Body of pancreas (tissue), 4 donors: ENCODE data around the gene RPRD1B. TPM values are rescaled to one million over a fixed set of nuclear protein-coding genes. Genes with fewer than 3 reads are reported as not detected.

ENCODE experiments used
- ATAC-seq: fragments of 150-250 bp; one replicate; pipeline ENCODE4 v1.9.1; 2016
- DNase-seq, 4 donors: peaks; one replicate each; pipeline ENCODE4 v3.0.0-alpha.2; 2019
- H3K27ac ChIP-seq, 4 donors: fragments of 200-600 bp; sonication (generic); 1 replicate in 3 of 4; 2 replicates in 1 of 4; pipeline versions ENCODE4 v1.5.1 to v1.6.1; 2016 to 2019; ENCODE audit warnings: mild to moderate bottlenecking in 1 of 4, mixed read lengths in 1 of 4, moderate library complexity in 1 of 4
- H3K27me3 ChIP-seq, 2 donors: fragments of 200-600 bp; sonication (generic); one replicate each; pipeline ENCODE4 v1.6.0; 2016; ENCODE audit warnings: mild to moderate bottlenecking in 1 of 2
- H3K36me3 ChIP-seq, 2 donors: fragments of 200-600 bp; sonication (generic); replicated peaks in 1 of 2; 2 replicates each; pipeline ENCODE4 v1.5.1; 2016; ENCODE audit warnings: low read depth in 2 of 2; ENCODE audit not compliant: insufficient read depth in 1 of 2
- H3K4me1 ChIP-seq: fragments of 200-600 bp; sonication (generic); one replicate; pipeline ENCODE4 v1.6.0; 2016
- H3K4me3 ChIP-seq, 2 donors: fragments of 200-600 bp; sonication (generic); 1 replicate in 1 of 2; 2 replicates in 1 of 2; pipeline ENCODE4 v1.5.1; 2016 to 2019
- H3K9me3 ChIP-seq, 3 donors: fragments of 200-600 bp; sonication (generic); 1 replicate in 2 of 3; 2 replicates in 1 of 3; pipeline ENCODE4 v1.5.1; 2016
- POLR2A ChIP-seq, 3 donors: fragments of 450-650 bp; IDR thresholded peaks; one replicate each; pipeline ENCODE4 v1.6.1; 2016; ENCODE audit warnings: antibody characterized with exemption in 3 of 3, mild to moderate bottlenecking in 2 of 3
- WGBS, 2 donors: methylation state at CpG; one replicate each; pipeline ENCODE4 v1.1.5; 2017; 5-methylcytosine and 5-hydroxymethylcytosine counted together
- intact Hi-C: fragments of 100-400 bp; cut with DNase I; formaldehyde crosslinking; loops from one replicate; pipeline ENCODE4 v1.15.1; 2023
- total RNA-seq, 2 donors: library from RNA; depleted of rRNA; stranded (reverse); fragments of >200 nt; gene quantifications; one replicate each; pipeline ENCODE4 v1.1.0, GENCODE V29; 2016
- TF ChIP-seq, protein P1 (sequence below), 7 experiments: fragments of 450-650 bp in 4 of 7; fragments of 200-600 bp in 3 of 7; sonication (generic) in 3 of 7; IDR thresholded peaks; one replicate each; pipeline ENCODE4 v1.5.1; 2016 to 2019; ENCODE audit warnings: antibody characterized with exemption in 7 of 7

Gene RPRD1B
- total RNA-seq, 2 donors from 2014 or later, result 8.8 to 12.5 TPM

DNA sequence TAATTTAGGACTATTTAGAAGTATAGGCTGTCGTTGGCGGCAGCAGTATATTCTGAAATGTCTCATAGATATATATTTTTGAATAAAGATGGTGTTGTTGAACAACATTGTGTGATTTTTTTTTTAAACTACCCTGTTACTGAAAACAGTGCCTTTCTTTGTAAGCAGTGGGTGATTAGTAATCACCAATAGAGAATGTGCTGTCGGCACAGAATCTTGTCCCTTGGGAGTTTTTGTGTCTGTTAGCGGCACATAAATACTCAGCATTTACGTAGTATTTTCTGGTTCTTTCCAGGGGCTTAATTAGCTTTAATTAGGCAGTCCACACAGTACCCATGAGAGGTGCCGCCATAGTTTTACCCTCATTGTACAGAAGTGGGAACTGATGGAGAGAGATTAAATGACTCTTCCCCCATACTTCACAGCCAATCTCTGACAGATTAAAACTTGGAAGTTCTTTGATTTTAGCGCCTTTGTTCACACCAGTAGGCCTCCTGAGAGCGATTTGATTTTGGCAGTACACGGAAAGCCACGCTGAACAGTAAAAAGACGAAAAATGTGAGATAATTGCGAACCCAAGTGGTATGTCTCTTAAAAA lies 58.8 kb downstream of the RPRD1B start:
- WGBS, 2 donors, result 94 to 96% methylated on average over 12 of the region's 12 CpGs
- ATAC-seq (no peak), DNase-seq (no peak)
- Histone ChIP-seq H3K36me3 (peaks cover 0 to 8% of the 10 kb centered on the region in 2 donors), H3K27me3 (no peaks in the 10 kb centered on the region), H3K4me1 (no peaks in the 10 kb centered on the region), H3K9me3 (no peaks in the 10 kb centered on the region), H3K4me3 (no peak overlapping the region), H3K27ac (no peak overlapping the region)
- intact Hi-C loops, result no loop called here
- TF ChIP-seq, protein P1, sequence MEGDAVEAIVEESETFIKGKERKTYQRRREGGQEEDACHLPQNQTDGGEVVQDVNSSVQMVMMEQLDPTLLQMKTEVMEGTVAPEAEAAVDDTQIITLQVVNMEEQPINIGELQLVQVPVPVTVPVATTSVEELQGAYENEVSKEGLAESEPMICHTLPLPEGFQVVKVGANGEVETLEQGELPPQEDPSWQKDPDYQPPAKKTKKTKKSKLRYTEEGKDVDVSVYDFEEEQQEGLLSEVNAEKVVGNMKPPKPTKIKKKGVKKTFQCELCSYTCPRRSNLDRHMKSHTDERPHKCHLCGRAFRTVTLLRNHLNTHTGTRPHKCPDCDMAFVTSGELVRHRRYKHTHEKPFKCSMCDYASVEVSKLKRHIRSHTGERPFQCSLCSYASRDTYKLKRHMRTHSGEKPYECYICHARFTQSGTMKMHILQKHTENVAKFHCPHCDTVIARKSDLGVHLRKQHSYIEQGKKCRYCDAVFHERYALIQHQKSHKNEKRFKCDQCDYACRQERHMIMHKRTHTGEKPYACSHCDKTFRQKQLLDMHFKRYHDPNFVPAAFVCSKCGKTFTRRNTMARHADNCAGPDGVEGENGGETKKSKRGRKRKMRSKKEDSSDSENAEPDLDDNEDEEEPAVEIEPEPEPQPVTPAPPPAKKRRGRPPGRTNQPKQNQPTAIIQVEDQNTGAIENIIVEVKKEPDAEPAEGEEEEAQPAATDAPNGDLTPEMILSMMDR (IDR thresholded peaks at IDR 0.05), result no peak
- no peak for TF ChIP-seq POLR2A (IDR thresholded peaks at IDR 0.05)

DNA sequence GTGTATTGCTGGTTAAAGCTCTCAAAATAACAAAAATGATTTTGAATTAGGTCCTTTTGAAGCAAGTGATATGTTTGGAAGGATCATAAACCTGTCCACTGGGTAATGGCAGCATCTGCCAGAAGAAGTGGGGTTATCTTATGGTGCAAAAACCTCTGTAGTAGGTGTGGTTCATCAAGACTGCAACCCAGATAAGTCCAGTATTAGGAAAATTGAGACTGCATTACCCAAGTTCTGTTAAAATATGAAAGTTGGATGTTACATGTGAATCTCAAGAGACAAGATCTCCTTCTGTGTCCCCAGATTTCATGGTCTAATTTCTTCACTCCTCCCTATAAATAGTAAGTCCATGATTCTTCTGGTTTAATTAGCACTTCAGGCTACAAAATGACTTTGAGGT lies 59.4 kb downstream of the RPRD1B start:
- peaks cover 0 to 7% of the 10 kb centered on the region in 2 donors for H3K36me3 ChIP-seq
- ATAC-seq (no peak), DNase-seq (no peak)
- intact Hi-C loops, result no loop called here
- no peaks in the 10 kb centered on the region for H3K27me3 ChIP-seq
- H3K4me1 ChIP-seq, result no peaks in the 10 kb centered on the region
- TF ChIP-seq, protein P1 (IDR thresholded peaks at IDR 0.05), result no peak
- TF ChIP-seq POLR2A (IDR thresholded peaks at IDR 0.05), result no peak
- no peak overlapping the region for H3K27ac ChIP-seq
- no peaks in the 10 kb centered on the region for H3K9me3 ChIP-seq
- no peak overlapping the region for H3K4me3 ChIP-seq

DNA sequence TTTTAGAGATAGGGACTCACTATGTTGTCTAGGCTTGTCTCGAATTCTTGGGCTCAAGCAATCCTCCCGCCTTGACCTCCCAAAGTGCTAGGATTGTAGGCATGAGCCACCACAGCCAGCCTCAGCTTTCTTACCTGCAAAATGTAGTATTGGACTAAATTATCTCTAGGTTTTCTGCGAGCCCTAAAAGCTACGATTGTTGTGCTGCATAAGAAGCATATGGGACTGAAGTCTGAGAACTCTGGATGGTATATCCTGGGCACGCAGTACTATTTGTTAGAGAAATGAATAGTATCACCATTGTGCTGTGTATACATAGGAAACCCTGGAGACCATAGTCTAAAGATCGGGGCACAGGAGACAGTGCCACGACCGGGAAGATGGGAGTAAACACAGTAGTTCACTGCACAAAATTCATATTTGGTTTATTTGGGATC lies 60.1 kb downstream of the RPRD1B start:
- peaks cover 0 to 7% of the 10 kb centered on the region in 2 donors for H3K36me3 ChIP-seq
- H3K27ac ChIP-seq, result peak overlapping the region in 1 of 4 donors; percentile 59
- TF ChIP-seq POLR2A (IDR thresholded peaks at IDR 0.05), result no peak
- TF ChIP-seq, protein P1 (IDR thresholded peaks at IDR 0.05), result no peak
- H3K27me3 ChIP-seq, result no peaks in the 10 kb centered on the region
- H3K4me3 ChIP-seq, result no peak overlapping the region
- 92 to 95% methylated on average over 8 of the region's 8 CpGs for WGBS, 2 donors
- intact Hi-C loops, result no loop called here
- no peaks in the 10 kb centered on the region for H3K9me3 ChIP-seq
- ATAC-seq (no peak), DNase-seq (no peak)
- no peaks in the 10 kb centered on the region for H3K4me1 ChIP-seq

DNA sequence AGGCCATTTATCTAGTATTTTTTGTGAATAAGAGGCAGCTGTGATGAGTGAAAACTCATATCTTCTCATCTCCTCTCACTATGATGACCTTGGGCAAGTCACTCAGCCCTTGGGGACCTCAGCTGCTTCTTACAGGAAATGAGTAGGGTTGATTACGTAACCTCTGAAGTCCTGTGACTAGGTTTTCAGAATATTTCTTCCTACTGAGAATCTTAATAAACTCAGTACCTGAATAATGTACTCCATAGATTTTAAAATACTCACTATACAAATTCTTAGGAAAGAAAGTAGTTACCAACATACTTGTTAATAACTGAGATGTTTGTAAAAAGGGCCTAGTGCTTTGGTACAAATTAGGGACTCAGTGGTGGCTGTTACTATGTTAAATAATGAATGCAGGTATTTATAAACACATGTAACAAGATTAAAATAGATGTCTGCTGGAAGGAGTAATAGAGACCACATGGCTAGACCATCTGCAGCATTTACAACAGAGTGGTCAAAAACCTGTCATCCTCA lies 60.9 kb downstream of the RPRD1B start:
- TF ChIP-seq, protein P1 (IDR thresholded peaks at IDR 0.05), result no peak
- no peak for TF ChIP-seq POLR2A (IDR thresholded peaks at IDR 0.05)
- Histone ChIP-seq H3K27ac (peak overlapping the region in 1 of 4 donors; percentile 59), H3K4me1 (no peaks in the 10 kb centered on the region), H3K9me3 (no peaks in the 10 kb centered on the region), H3K27me3 (no peaks in the 10 kb centered on the region), H3K36me3 (peaks cover 0 to 7% of the 10 kb centered on the region in 2 donors), H3K4me3 (no peak overlapping the region)
- ATAC-seq, result no peak
- WGBS, 2 donors, result 53 to 81% methylated on average over 1 of the region's 1 CpG
- DNase-seq, result peak in 3 of 4 donors; percentile 24 to 60 (median 38)
- intact Hi-C loops, result no loop called here
